ENCODE measurements around the gene SNED1. TPM values are rescaled to one million over a fixed set of nuclear protein-coding genes. Genes with fewer than 3 reads are reported as not detected.

SNED1 gene
- total and polyA plus RNA-seq, 9 of the 15 experiments (the other 6 are each of a cell fraction or from before 2014, with no cell fraction given) = 0.03 to 0.07 (median 0.05) TPM; not detected in 5

DNA sequence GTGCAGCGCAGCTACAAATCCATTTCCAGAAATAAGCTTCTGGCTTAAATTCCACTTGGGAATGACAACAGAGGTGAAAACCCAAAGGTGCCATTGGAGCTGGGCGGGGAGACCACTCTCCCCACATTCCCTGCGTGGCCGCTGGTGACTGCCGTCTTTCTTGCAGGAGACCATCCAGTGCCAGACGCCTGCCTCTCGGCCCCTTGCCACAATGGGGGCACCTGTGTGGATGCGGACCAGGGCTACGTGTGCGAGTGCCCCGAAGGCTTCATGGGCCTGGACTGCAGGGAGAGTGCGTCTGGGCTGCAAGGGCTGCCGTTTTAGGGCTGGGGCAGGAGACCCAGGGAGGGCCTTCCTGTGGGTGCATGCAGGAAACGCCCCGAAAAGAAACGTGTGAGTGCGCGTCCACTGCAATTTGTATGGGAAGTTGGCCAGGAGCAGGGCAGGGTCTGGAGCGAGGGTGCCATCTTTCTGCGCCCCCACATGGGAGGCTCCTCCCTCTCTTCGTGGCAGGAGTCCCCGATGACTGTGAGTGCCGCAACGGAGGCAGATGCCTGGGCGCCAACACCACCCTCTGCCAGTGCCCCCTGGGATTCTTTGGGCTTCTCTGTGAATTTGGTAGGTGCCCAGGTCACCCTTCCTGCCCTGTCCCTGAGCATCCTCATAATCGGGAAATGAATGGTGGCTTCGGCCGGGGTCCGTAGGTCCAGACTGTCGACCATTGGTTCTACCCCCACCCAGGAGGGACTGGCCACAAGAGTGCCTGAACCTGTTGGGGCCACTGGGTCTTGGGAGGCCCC lies 49.9 kb downstream of the SNED1 start:
- Histone ChIP-seq H3K79me2 (ENCODE audit: control insufficient read depth, insufficient read depth, low read length) (no peaks in the 10 kb centered on the region), H3K4me1 (replicated peaks in 1 of 2; ENCODE audit: control insufficient read depth in 2 of 2, insufficient read depth in 2 of 2, low read length in 2 of 2) (no peaks in the 10 kb centered on the region; a peak in 1 of 5 replicates), H3K4me3 (no peak overlapping the region), H4K20me1 (replicated peaks; ENCODE audit: control insufficient read depth, insufficient read depth, low read length) (peaks cover 3% of the 10 kb centered on the region; the same call in 1 of the 2 replicates), H3K9me3 (replicated peaks; ENCODE audit: control insufficient read depth, insufficient read depth, low read depth, low read length) (no peaks in the 10 kb centered on the region), H3K27ac (ENCODE audit: extremely low read depth, low read depth, low read length) (no peak overlapping the region), H3K9ac (ENCODE audit: insufficient read depth in 1 of 2, low read depth in 2 of 2, low read length in 2 of 2) (no peak overlapping the region), H3K36me3 (ENCODE audit: control insufficient read depth, insufficient read depth, low read length) (no peaks in the 10 kb centered on the region), H3K9me1 (ENCODE audit: control insufficient read depth, insufficient read depth, low read length) (no peaks in the 10 kb centered on the region), H3K27me3 (ENCODE audit: control insufficient read depth in 2 of 2, insufficient read depth in 2 of 2, low read length in 2 of 2) (peaks cover 0 to 30% of the 10 kb centered on the region in 2 experiments; a peak in 2 of 5 replicates), H2AFZ (ENCODE audit: low read depth, low read length) (no peak overlapping the region), H3K4me2 (ENCODE audit: insufficient read depth, low read length) (no peak overlapping the region)
- FAIRE-seq (no peak), DNase-seq (ENCODE audit: extremely low read depth in 1 of 4, low spot score in 3 of 4) (no peak), ATAC-seq (no peak)
- POLR2A ChIA-PET = interaction anchor here (0.6 to 1.6 kb wide), 2 partner anchors 10 to 186 kb away, joined by 3 to 4 read pairs; no protein-coding TSS in a partner anchor
- 5% methylated on average over 23 of the region's 30 CpGs for WGBS (ENCODE audit: insufficient coverage, low coverage, missing lambda C conversion rate)
- BruUV-seq (replicated peaks) = no TSS peak
- CTCF ChIA-PET (ENCODE audit: low intra/inter-chr PET ratio) = no interaction called here
- intact Hi-C loops (cut with micrococcal nuclease) = no loop called here
- in situ Hi-C loops (cut with MboI) = no loop called here
- TF ChIP-seq, protein P1, sequence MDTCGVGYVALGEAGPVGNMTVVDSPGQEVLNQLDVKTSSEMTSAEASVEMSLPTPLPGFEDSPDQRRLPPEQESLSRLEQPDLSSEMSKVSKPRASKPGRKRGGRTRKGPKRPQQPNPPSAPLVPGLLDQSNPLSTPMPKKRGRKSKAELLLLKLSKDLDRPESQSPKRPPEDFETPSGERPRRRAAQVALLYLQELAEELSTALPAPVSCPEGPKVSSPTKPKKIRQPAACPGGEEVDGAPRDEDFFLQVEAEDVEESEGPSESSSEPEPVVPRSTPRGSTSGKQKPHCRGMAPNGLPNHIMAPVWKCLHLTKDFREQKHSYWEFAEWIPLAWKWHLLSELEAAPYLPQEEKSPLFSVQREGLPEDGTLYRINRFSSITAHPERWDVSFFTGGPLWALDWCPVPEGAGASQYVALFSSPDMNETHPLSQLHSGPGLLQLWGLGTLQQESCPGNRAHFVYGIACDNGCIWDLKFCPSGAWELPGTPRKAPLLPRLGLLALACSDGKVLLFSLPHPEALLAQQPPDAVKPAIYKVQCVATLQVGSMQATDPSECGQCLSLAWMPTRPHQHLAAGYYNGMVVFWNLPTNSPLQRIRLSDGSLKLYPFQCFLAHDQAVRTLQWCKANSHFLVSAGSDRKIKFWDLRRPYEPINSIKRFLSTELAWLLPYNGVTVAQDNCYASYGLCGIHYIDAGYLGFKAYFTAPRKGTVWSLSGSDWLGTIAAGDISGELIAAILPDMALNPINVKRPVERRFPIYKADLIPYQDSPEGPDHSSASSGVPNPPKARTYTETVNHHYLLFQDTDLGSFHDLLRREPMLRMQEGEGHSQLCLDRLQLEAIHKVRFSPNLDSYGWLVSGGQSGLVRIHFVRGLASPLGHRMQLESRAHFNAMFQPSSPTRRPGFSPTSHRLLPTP (IDR thresholded peaks at IDR 0.05; ENCODE audit: borderline replicate concordance, extremely low read depth, insufficient read length) = no peak
- no peak for TF ChIP-seq RNF2 (IDR thresholded peaks at IDR 0.05)
- TF ChIP-seq CBFB (CRISPR knock-in tag; IDR thresholded peaks at IDR 0.05) = no peak
- TF ChIP-seq RUNX1 (IDR thresholded peaks at IDR 0.05; ENCODE audit: low read depth) = no peak
- TF ChIP-seq, protein P2, sequence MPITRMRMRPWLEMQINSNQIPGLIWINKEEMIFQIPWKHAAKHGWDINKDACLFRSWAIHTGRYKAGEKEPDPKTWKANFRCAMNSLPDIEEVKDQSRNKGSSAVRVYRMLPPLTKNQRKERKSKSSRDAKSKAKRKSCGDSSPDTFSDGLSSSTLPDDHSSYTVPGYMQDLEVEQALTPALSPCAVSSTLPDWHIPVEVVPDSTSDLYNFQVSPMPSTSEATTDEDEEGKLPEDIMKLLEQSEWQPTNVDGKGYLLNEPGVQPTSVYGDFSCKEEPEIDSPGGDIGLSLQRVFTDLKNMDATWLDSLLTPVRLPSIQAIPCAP (CRISPR knock-in tag; IDR thresholded peaks at IDR 0.05; ENCODE audit: borderline replicate concordance) = no peak
- no peak for TF ChIP-seq ZNF212 (CRISPR knock-in tag; IDR thresholded peaks at IDR 0.05)
- TF ChIP-seq, protein P3, sequence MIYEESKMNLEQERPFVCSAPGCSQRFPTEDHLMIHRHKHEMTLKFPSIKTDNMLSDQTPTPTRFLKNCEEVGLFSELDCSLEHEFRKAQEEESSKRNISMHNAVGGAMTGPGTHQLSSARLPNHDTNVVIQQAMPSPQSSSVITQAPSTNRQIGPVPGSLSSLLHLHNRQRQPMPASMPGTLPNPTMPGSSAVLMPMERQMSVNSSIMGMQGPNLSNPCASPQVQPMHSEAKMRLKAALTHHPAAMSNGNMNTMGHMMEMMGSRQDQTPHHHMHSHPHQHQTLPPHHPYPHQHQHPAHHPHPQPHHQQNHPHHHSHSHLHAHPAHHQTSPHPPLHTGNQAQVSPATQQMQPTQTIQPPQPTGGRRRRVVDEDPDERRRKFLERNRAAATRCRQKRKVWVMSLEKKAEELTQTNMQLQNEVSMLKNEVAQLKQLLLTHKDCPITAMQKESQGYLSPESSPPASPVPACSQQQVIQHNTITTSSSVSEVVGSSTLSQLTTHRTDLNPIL (CRISPR knock-in tag; IDR thresholded peaks at IDR 0.05) = no peak
- no peak for TF ChIP-seq RFX7 (CRISPR knock-in tag; IDR thresholded peaks at IDR 0.05)
- no peak for TF ChIP-seq GABPB2 (CRISPR knock-in tag; conservative IDR thresholded peaks at IDR 0.05)
- TF ChIP-seq, protein P4, sequence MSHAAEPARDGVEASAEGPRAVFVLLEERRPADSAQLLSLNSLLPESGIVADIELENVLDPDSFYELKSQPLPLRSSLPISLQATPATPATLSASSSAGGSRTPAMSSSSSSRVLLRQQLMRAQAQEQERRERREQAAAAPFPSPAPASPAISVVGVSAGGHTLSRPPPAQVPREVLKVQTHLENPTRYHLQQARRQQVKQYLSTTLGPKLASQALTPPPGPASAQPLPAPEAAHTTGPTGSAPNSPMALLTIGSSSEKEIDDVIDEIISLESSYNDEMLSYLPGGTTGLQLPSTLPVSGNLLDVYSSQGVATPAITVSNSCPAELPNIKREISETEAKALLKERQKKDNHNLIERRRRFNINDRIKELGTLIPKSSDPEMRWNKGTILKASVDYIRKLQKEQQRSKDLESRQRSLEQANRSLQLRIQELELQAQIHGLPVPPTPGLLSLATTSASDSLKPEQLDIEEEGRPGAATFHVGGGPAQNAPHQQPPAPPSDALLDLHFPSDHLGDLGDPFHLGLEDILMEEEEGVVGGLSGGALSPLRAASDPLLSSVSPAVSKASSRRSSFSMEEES (CRISPR knock-in tag; IDR thresholded peaks at IDR 0.05) = no peak
- TF ChIP-seq, protein P5, sequence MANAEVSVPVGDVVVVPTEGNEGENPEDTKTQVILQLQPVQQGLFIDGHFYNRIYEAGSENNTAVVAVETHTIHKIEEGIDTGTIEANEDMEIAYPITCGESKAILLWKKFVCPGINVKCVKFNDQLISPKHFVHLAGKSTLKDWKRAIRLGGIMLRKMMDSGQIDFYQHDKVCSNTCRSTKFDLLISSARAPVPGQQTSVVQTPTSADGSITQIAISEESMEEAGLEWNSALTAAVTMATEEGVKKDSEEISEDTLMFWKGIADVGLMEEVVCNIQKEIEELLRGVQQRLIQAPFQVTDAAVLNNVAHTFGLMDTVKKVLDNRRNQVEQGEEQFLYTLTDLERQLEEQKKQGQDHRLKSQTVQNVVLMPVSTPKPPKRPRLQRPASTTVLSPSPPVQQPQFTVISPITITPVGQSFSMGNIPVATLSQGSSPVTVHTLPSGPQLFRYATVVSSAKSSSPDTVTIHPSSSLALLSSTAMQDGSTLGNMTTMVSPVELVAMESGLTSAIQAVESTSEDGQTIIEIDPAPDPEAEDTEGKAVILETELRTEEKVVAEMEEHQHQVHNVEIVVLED (CRISPR knock-in tag; IDR thresholded peaks at IDR 0.05) = no peak
- no peak for TF ChIP-seq SETDB1 (IDR thresholded peaks at IDR 0.05; ENCODE audit: low read length)
- no peak for TF ChIP-seq TCF7 (IDR thresholded peaks at IDR 0.05; ENCODE audit: borderline replicate concordance)
